Osteocyte (in vitro differentiated cells): ENCODE results near the gene DHX16. TPM values are rescaled to one million over a fixed set of nuclear protein-coding genes. Genes with fewer than 3 reads are reported as not detected.
"Not testable (repeated sequence)": the region's sequence is repeated elsewhere in the genome, so short reads cannot be mapped to it uniquely, and the experiment has no call there.

Experiments used
- DNase-seq: peaks from one replicate; pipeline ENCODE4 v3.0.0; 2021; ENCODE audit warnings: mixed read lengths; ENCODE audit not compliant: unreplicated experiment; ENCODE audit errors: extremely low spot score
- H3K27ac Mint-ChIP-seq: one replicate; pipeline ENCODE4 v1.8.0; 2021; ENCODE audit warnings: mild to moderate bottlenecking, mixed read lengths; ENCODE audit not compliant: unreplicated experiment
- H3K27me3 Mint-ChIP-seq: one replicate; pipeline ENCODE4 v1.8.0; 2021; ENCODE audit warnings: mixed read lengths; ENCODE audit not compliant: unreplicated experiment
- H3K36me3 Mint-ChIP-seq: one replicate; pipeline ENCODE4 v1.8.0; 2021; ENCODE audit warnings: mixed read lengths; ENCODE audit not compliant: unreplicated experiment
- H3K4me1 Mint-ChIP-seq: one replicate; pipeline ENCODE4 v1.8.0; 2021; ENCODE audit warnings: mixed read lengths; ENCODE audit not compliant: unreplicated experiment
- H3K4me3 Mint-ChIP-seq: one replicate; pipeline ENCODE4 v1.8.0; 2021; ENCODE audit warnings: mild to moderate bottlenecking, moderate library complexity, mixed read lengths; ENCODE audit not compliant: unreplicated experiment
- H3K9me3 Mint-ChIP-seq: one replicate; pipeline ENCODE4 v1.8.0; 2021; ENCODE audit warnings: mixed read lengths; ENCODE audit not compliant: unreplicated experiment
- CTCF ChIP-seq: fragments of 200-600 bp; sonication (generic); IDR thresholded peaks from 2 replicates; pipeline ENCODE4 v1.5.0; 2021; ENCODE audit warnings: antibody characterized with exemption, mild to moderate bottlenecking, moderate library complexity
- total RNA-seq: library from RNA; stranded (reverse); gene quantifications from 2 replicates; pipeline ENCODE4 v1.2.1, GENCODE V29; 2021

Gene DHX16
- total RNA-seq, 1 donor from 2014 or later = 28.7 TPM

GRCh38 chr6:30670760-30671527 lies 1.9 kb downstream of the DHX16 start:
- no peaks in the 10 kb centered on the region for H3K9me3 Mint-ChIP-seq
- H3K27me3 Mint-ChIP-seq = no peaks in the 10 kb centered on the region
- H3K4me3 Mint-ChIP-seq = peak overlapping the region; percentile 58
- peaks cover 19% of the 10 kb centered on the region for H3K4me1 Mint-ChIP-seq
- peak overlapping the region; percentile 68 for H3K27ac Mint-ChIP-seq
- TF ChIP-seq CTCF = peak; percentile 22
- no peak for DNase-seq
- H3K36me3 Mint-ChIP-seq = peaks cover 15% of the 10 kb centered on the region

- not testable (repeated sequence) for DNase-seq, H3K4me1 Mint-ChIP-seq, H3K27me3 Mint-ChIP-seq, H3K4me3 Mint-ChIP-seq, H3K27ac Mint-ChIP-seq, H3K9me3 Mint-ChIP-seq
- H3K36me3 Mint-ChIP-seq = peaks cover 49% of the 10 kb centered on the region
Observed at GRCh38 chr6:30666300-30666699, 6.5 kb downstream of the DHX16 start.

- Mint-ChIP-seq H3K27me3 (no peaks in the 10 kb centered on the region), H3K27ac (no peak overlapping the region), H3K4me1 (no peaks in the 10 kb centered on the region), H3K36me3 (peaks cover 44% of the 10 kb centered on the region), H3K9me3 (no peaks in the 10 kb centered on the region), H3K4me3 (no peak overlapping the region)
- TF ChIP-seq CTCF = no peak
- DNase-seq = no peak
Observed at GRCh38 chr6:30664994-30665767, 7.6 kb downstream of the DHX16 start.

GRCh38 chr6:30657922-30658321 lies 14.9 kb downstream of the DHX16 start:
- H3K27me3 Mint-ChIP-seq, H3K4me1 Mint-ChIP-seq, H3K9me3 Mint-ChIP-seq, H3K27ac Mint-ChIP-seq, H3K4me3 Mint-ChIP-seq, DNase-seq: not testable (repeated sequence)
- H3K36me3 Mint-ChIP-seq = peaks cover 58% of the 10 kb centered on the region

GRCh38 chr6:30657454-30657853 lies 15.4 kb downstream of the DHX16 start:
- no peak for TF ChIP-seq CTCF
- Mint-ChIP-seq H3K9me3 (no peaks in the 10 kb centered on the region), H3K27me3 (no peaks in the 10 kb centered on the region), H3K36me3 (peaks cover 58% of the 10 kb centered on the region), H3K4me3 (no peak overlapping the region), H3K27ac (no peak overlapping the region), H3K4me1 (no peaks in the 10 kb centered on the region)
- no peak for DNase-seq

- H3K9me3 Mint-ChIP-seq = no peaks in the 10 kb centered on the region
- TF ChIP-seq CTCF = no peak
- no peaks in the 10 kb centered on the region for H3K4me1 Mint-ChIP-seq
- no peaks in the 10 kb centered on the region for H3K27me3 Mint-ChIP-seq
- H3K27ac Mint-ChIP-seq = peak overlapping the region; percentile 18
- H3K4me3 Mint-ChIP-seq = no peak overlapping the region
- DNase-seq = no peak
- peaks cover 56% of the 10 kb centered on the region for H3K36me3 Mint-ChIP-seq
Observed at GRCh38 chr6:30656513-30656912, 16.3 kb downstream of the DHX16 start.
